GM18502 (cell line): ENCODE measurements around the gene HNRNPA1L2.
"Not testable (repeated sequence)": the region's sequence is repeated elsewhere in the genome, so short reads cannot be mapped to it uniquely, and the experiment has no call there.

ENCODE experiments used
- ATAC-seq: cut with Tn5 transposase; IDR thresholded peaks from one replicate; pipeline ENCODE4 v1.9.1; 2021; ENCODE audit warnings: mild to moderate bottlenecking; ENCODE audit not compliant: unreplicated experiment, poor library complexity

Gene HNRNPA1L2

GRCh38 chr13:52638666-52639328 is 3.4 kb upstream of the HNRNPA1L2 start:
- ATAC-seq: no peak

- ATAC-seq: no peak
These were observed 1.9 kb downstream of the HNRNPA1L2 start for GRCh38 chr13:52644108-52644507.

DNA sequence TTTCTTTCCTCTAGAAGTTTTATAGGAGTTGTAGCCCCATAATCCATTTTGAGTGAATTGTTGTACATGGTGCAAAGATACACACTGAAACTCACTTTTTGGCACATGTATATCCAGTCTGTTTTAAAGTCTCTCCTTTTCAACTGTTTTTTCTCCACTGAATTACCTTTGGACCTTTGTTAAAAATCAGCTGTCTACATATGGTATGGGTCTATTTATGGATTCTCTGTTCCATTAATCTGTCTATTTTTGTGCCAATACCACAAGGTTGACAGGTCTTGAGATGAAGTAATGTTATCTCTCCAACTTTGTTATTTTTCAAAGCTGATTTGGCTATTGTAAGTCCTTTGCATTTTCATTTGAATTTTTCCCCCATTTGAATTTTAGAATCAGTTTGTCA is 4.7 kb downstream of the HNRNPA1L2 start:
- ATAC-seq: no peak

DNA sequence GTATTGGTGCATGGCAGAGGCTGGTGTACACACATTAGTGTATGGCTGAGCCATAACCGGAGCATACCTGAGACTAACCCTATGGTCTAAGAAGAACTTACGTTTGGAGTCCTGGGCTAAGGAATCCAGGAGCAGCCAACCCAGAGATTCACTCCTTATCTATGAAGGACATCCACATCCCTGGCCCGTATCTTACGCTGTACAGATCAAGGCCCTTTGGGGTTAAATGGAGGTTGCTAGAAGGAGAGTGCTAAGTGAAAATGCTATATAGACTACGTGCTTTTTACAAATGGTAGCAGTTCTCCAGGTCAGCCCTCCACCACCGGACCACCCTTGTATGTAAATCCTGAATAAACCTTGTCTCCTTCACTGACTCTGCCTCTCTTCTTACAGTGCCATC is 8.5 kb downstream of the HNRNPA1L2 start:
- ATAC-seq: no peak

DNA sequence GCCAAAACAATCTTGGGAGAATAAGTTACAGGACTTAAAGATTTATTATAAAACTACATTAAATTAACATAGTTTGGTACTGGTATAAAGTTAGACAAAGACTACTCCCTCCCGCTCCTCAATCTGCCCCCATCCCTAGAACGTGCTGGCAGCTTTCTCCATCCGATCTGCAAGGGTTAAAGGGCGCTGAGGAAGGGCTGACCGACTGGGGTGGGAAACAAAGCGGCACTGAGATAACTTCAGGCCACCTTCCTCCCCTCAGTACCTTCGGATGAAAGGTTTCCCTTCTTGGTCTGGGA is 9.6 kb downstream of the HNRNPA1L2 start:
- ATAC-seq: no peak

DNA sequence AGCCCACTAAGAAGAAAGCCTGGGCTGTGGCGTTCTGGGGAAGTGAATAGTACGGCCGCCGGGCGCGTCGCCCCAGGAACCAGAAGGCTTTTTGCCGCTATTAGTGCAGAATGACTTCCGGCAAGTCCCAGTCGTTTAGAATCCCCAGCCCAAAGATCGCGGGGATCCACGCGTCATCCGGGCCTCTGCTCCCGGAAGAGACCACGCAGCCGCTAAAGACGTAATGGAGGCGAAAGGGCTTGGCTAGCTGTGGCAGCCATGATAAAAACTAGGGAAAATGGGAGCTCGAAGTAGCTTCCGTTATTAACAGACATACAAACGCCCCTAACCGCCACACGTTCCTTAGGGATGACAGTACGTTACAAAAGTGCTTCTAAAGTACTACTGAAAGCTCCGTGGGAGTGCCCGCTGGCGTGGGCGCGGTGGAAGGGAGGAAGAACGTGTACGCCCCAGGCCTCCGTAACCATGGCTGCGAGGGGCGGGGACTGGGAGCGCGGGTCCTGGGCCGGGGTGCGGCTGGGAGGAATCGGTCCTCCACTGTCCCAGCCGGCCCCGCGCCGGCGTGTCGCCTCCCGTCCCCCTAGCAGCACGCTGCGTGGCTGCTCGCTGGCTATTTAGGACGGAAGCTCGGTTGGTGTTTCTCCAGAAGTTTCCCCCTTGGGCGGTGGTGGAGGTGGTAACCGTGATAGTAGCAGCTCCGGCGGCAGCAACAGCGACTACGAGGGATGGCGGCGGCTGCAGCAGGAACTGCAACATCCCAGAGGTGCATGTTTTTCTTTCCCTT is 10.2 kb downstream of the HNRNPA1L2 start, which contains the start of gene SUGT1:
TSS of gene SUGT1 (plus strand) at position 641 of the 784 bp plus-strand sequence. CDS start at position 726, 85 bp downstream.
- ATAC-seq: peak; percentile 97

GRCh38 chr13:52652980-52653303 is 10.7 kb downstream of the HNRNPA1L2 start:
- ATAC-seq: peak; percentile 41

- no peak for ATAC-seq
These were observed 17.1 kb downstream of the HNRNPA1L2 start for GRCh38 chr13:52659340-52659739.

DNA sequence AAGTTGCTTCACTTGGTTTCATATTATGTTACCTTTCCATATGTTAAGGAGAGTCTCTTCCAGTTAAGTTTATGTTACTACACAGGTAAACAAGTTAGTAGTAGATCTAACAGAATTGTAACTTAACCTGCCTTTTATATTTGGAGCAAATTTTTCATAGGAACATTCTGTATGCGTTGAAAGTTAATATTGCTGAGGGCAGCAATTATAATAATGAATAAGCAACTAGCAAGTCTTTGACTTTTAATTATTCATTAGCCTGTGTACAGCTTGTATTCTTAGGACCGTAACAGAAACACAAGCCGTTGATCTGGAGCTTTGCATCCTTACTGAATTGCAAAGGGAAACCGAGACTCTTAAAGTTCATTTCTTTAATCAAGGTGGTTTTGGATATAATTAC is 22.0 kb downstream of the HNRNPA1L2 start:
- ATAC-seq: no peak

GRCh38 chr13:52665325-52665724 is 23.1 kb downstream of the HNRNPA1L2 start:
- no peak for ATAC-seq

DNA sequence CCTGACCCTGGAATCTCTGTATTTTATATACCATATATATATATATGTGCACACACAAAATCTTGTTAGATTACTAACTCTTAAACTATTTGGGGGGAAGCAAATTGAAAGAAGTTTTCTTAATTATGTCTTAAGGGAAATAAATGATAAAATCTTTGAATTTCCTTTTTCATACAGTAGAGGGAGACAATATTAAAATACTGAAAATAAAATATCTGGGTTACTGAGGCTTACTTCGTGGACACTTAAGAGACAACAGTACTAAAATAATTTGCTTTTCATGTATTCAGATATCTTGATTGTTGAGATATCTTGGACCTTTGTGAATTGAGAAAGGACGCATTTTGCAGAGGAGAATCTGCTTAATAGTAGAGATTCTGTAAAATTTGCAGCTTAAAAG is 27.4 kb downstream of the HNRNPA1L2 start:
- ATAC-seq: no peak

DNA sequence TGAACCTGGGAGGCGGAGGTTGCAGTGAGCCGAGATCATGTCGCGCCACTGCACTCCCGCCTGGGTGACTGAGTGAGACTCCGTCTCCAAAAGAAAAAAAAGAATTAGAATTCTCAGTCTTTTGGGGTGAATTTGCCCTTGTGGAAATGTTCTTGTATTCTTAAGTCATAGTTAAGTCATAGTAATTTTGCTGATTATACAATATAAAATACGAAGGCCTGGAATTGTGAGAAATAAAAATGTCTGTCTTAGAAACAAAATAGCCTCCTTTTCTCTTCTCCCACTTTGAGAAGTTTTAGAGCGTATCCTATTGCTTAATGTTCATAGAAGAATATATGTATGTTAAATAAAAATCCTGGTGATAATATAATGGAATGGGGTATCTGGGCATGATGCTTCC is 28.5 kb downstream of the HNRNPA1L2 start:
- no peak for ATAC-seq

DNA sequence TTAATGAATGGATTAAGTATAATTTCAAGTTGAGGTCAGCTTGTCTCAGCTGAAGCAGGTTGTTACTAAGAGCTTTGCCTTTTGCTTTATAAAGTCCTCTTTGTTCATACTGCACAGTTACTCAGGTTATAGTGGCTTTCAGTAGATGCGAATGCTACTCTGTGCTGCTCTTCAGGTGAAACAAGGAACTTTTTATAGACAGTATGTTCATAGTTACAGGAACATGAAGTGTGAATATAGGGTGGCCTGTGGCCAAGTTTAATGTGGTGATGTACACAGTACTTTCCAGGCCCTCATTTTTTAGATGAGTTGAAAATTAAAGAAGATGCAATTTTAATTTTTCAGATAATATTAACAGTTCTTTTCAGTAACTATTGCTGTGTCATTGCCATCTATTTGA is 31.2 kb downstream of the HNRNPA1L2 start:
- no peak for ATAC-seq

DNA sequence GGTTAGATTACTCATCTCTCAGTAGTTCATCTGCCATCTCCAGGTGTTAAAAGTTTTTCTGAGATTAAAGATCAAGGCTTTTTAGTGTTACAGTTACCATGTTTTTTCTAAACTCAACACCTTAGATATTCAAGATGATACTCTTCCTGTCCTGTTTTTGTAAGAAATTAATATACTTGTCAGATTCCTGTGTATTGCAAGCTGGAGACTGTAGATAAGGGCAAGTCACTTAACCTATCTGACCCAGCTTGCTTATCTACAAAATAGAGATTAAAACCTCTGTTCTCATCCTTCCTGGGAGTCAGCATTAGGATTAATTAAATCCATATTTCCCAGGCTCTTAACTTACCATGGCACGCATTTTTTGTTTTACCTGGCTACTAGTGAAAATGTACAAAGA is 35.6 kb downstream of the HNRNPA1L2 start:
- no peak for ATAC-seq

DNA sequence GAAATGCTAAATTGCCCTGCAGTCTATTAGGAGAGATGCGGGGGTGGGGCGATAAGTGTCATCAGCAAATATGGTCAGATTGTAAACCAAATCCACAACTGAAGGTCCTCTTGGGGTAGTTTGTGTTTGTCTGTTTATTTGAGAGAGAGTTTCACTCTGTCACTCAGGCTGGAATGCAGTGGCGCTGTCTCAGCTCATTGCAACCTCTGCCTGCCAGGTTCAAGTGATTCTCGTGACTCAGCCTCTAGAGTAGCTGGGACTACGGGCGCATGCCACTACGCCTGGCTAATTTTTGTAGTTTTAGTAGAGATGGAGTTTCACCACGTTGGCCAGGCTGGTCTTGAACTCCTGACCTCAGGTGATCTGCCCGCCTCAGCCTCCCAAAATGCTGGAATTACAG is 43.6 kb downstream of the HNRNPA1L2 start:
- not testable (repeated sequence) for ATAC-seq

GRCh38 chr13:52686376-52686775 is 44.1 kb downstream of the HNRNPA1L2 start:
- ATAC-seq: no peak
